Tibial artery (tissue), 4 donors: ENCODE data around the gene ADCY9.
"Not testable (repeated sequence)": the region's sequence is repeated elsewhere in the genome, so short reads cannot be mapped to it uniquely, and the experiment has no call there.

Experiments used
- DNase-seq, 2 donors: peaks; one replicate each; pipeline ENCODE4 v3.0.0-alpha.2; 2019
- H3K27ac ChIP-seq, 2 donors: fragments of 200-600 bp; sonication (generic) in 1 of 2; 1 replicate in 1 of 2; 2 replicates in 1 of 2; pipeline ENCODE4 v1.5.1; 2018 to 2019; ENCODE audit warnings: mild to moderate bottlenecking in 1 of 2
- H3K27me3 ChIP-seq, 2 donors: fragments of 200-600 bp; sonication (generic) in 1 of 2; one replicate each; pipeline versions ENCODE4 v1.5.1 to v1.6.0; 2016 to 2019
- H3K36me3 ChIP-seq, 3 donors: fragments of 200-600 bp; sonication (generic) in 2 of 3; one replicate each; pipeline ENCODE4 v1.5.1; 2016 to 2019; ENCODE audit warnings: mild to moderate bottlenecking in 2 of 3
- H3K4me1 ChIP-seq, 4 donors: fragments of 200-600 bp; sonication (generic) in 2 of 4; 1 replicate in 3 of 4; 2 replicates in 1 of 4; pipeline ENCODE4 v1.5.1; 2016 to 2019
- H3K4me3 ChIP-seq, 2 donors: fragments of 200-600 bp; sonication (generic) in 1 of 2; 1 replicate in 1 of 2; 2 replicates in 1 of 2; pipeline ENCODE4 v1.5.1; 2018 to 2019; ENCODE audit warnings: mild to moderate bottlenecking in 2 of 2
- H3K9me3 ChIP-seq, 3 donors: fragments of 200-600 bp; sonication (generic) in 1 of 3; one replicate each; pipeline ENCODE4 v1.5.1; 2016 to 2019
- intact Hi-C: fragments of 100-400 bp; cut with DNase I; formaldehyde crosslinking; loops from one replicate; pipeline ENCODE4 v1.15.0; 2023; ENCODE audit warnings: low total_unique reads
- TF ChIP-seq, protein P1 (sequence below), 2 experiments: fragments of 200-600 bp in 1 of 2; fragments of 450-650 bp in 1 of 2; IDR thresholded peaks; one replicate each; pipeline ENCODE4 v1.5.1; 2017 to 2019; ENCODE audit warnings: antibody characterized with exemption in 2 of 2, mild to moderate bottlenecking in 1 of 2, moderate library complexity in 1 of 2

Gene ADCY9

DNA sequence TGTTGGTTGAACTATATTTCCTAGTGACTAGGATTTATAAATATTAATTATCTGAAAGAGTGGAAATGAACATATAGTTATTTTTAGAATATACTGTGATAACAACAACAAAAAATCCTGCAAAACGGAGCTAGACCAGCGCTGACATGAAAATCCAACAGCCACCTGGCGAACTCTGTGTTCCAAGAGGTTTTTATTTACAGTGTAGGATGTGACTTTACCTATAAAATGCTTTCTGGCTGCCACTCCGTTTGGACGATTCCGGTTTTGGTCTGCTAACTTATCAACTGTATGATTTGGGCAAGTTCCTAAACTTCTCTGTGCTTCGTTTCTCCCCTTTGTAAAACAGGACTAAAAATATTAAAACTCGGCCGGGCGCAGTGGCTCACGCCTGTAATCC is 73.7 kb downstream of the ADCY9 start:
- intact Hi-C loops, result no loop called here
- Histone ChIP-seq H3K4me3 (no peak overlapping the region), H3K27ac (no peak overlapping the region), H3K27me3 (no peaks in the 10 kb centered on the region), H3K36me3 (no peaks in the 10 kb centered on the region), H3K4me1 (peaks cover 0 to 28% (median 1%) of the 10 kb centered on the region in 4 donors), H3K9me3 (no peaks in the 10 kb centered on the region)
- TF ChIP-seq, protein P1, sequence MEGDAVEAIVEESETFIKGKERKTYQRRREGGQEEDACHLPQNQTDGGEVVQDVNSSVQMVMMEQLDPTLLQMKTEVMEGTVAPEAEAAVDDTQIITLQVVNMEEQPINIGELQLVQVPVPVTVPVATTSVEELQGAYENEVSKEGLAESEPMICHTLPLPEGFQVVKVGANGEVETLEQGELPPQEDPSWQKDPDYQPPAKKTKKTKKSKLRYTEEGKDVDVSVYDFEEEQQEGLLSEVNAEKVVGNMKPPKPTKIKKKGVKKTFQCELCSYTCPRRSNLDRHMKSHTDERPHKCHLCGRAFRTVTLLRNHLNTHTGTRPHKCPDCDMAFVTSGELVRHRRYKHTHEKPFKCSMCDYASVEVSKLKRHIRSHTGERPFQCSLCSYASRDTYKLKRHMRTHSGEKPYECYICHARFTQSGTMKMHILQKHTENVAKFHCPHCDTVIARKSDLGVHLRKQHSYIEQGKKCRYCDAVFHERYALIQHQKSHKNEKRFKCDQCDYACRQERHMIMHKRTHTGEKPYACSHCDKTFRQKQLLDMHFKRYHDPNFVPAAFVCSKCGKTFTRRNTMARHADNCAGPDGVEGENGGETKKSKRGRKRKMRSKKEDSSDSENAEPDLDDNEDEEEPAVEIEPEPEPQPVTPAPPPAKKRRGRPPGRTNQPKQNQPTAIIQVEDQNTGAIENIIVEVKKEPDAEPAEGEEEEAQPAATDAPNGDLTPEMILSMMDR (IDR thresholded peaks at IDR 0.05), result no peak
- DNase-seq, result no peak

DNA sequence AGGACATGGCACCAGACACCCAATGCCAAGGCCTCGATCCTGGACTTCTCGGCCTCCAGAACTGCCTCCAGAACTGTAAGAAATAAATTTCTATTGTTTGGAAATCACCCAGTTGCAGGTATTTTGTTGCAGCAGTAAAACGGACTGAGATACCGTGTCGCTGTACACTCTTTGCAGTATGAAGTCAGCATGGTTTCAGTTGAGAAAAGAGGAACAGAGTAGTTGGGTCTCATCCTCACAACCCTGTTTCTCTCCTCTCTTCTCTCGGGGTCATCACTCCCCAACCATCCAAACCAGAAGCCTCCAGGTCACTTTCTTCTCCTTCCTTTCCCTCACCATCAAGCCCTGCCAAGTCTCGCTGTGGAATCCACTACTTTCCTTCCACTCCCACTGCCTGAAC is 77.8 kb downstream of the ADCY9 start:
- Histone ChIP-seq H3K4me3 (no peak overlapping the region), H3K27ac (no peak overlapping the region), H3K9me3 (no peaks in the 10 kb centered on the region), H3K36me3 (no peaks in the 10 kb centered on the region), H3K4me1 (peaks cover 0 to 14% (median 0%) of the 10 kb centered on the region in 4 donors), H3K27me3 (no peaks in the 10 kb centered on the region)
- intact Hi-C loops, result no loop called here
- TF ChIP-seq, protein P1 (IDR thresholded peaks at IDR 0.05), result no peak
- DNase-seq, result no peak

DNA sequence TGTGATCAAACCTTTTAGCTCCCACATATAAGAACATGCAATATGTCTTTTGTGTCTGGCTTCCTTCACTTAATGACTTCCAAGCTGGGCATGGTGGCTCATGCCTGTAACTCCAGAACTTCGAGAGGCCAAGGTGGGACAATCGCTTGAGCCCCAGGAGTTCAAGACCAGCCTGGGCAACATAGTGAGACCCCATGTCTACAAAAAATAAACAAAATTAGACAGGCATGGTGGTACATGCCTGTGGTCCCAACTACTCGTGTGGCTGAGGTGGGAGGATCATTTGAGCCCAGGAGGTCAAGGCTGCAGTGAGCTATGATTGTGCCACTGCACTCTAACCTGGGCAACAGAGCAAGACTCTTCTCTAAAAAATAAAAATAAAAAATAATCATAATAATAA is 79.3 kb downstream of the ADCY9 start:
- H3K9me3 ChIP-seq, H3K27ac ChIP-seq, H3K27me3 ChIP-seq, DNase-seq, H3K36me3 ChIP-seq, intact Hi-C loops, H3K4me3 ChIP-seq: not testable (repeated sequence)
- H3K4me1 ChIP-seq, result peaks cover 0 to 22% (median 0%) of the 10 kb centered on the region in 4 donors

DNA sequence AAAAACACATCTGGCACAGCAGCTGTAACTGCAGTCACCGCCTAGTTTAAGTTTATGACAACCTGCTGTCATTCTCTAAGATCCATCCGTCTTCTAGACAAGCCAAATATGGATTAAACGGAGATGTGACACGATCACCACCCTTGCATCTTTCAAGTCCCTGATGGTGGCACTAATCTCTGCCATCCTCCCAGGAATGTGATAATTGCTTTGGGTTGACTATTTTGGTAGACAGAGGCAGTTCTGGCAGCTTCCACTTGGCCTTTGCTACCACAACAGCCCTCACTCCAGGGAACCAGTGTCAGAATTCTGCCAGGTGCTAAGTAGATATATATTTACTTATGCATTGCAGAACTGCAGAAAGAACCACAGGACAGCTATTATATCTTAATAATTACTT is 81.3 kb downstream of the ADCY9 start:
- H3K27me3 ChIP-seq, result no peaks in the 10 kb centered on the region
- DNase-seq, result no peak
- H3K9me3 ChIP-seq, result no peaks in the 10 kb centered on the region
- intact Hi-C loops, result no loop called here
- peaks cover 0 to 4% (median 0%) of the 10 kb centered on the region in 3 donors for H3K36me3 ChIP-seq
- TF ChIP-seq, protein P1 (IDR thresholded peaks at IDR 0.05), result no peak
- H3K27ac ChIP-seq, result no peak overlapping the region
- no peak overlapping the region for H3K4me3 ChIP-seq
- peaks cover 0 to 20% (median 0%) of the 10 kb centered on the region in 4 donors for H3K4me1 ChIP-seq

DNA sequence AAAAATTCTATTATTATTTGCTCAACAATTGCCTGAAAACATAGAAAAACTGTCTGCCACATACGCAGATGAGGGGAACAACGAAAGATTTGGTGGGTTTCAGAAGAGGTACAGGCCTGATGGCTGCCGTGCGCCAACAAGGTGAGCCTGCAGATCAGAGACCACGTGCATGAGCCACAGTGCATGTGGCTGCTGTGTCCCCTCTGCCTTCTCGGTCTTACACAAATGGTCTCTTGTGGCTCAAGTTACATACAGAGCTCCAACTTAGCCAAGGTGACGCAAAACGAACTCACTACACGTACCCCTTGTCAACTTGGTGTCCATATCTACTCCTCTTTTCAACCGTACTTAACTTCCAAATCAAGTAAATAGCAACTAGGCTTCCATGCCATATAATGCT is 82.3 kb downstream of the ADCY9 start:
- TF ChIP-seq, protein P1 (IDR thresholded peaks at IDR 0.05), result no peak

DNA sequence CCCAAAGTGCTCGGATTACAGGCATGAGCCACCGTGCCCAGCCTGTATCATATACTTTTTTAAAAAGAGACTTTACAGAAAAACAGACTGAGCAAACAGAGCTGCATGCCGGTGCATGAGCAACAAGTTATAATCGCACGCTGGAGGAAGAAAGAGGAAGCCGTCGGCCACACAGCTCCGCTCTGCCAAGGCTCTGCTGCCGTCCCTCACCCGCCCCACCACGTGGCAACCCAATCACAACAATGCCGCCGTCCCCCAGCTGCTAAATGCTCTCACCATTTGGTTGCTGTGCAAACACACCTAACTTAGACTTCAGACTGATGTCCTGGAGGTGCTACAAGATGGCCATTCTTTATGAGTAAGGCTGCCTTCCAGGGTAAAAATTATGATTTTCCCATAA is 83.5 kb downstream of the ADCY9 start:
- intact Hi-C loops, result no loop called here
- Histone ChIP-seq H3K36me3 (peaks cover 0 to 4% (median 0%) of the 10 kb centered on the region in 3 donors), H3K4me3 (no peak overlapping the region), H3K27me3 (no peaks in the 10 kb centered on the region), H3K27ac (peak overlapping the region in 1 of 2 donors; percentile 11), H3K9me3 (no peaks in the 10 kb centered on the region), H3K4me1 (peaks cover 0 to 20% (median 0%) of the 10 kb centered on the region in 4 donors)
- peak; percentile 51 to 74 for DNase-seq
- TF ChIP-seq, protein P1 (IDR thresholded peaks at IDR 0.05), result no peak

More for the DNA sequence above, 82.3 kb downstream of the ADCY9 start:
- no peaks in the 10 kb centered on the region for H3K27me3 ChIP-seq
- peaks cover 0 to 4% (median 0%) of the 10 kb centered on the region in 3 donors for H3K36me3 ChIP-seq
- H3K27ac ChIP-seq, result no peak overlapping the region
- no peak for DNase-seq
- H3K4me1 ChIP-seq, result peaks cover 0 to 20% (median 0%) of the 10 kb centered on the region in 4 donors
- intact Hi-C loops, result no loop called here
- no peaks in the 10 kb centered on the region for H3K9me3 ChIP-seq
- no peak overlapping the region for H3K4me3 ChIP-seq
